Measurements from ENCODE around the gene RNF115. TPM values are rescaled to one million over a fixed set of nuclear protein-coding genes. Genes with fewer than 3 reads are reported as not detected.

Gene RNF115
- total RNA-seq, 1 experiment from 2014 or later, result 11.0 TPM

GRCh38 chr1:145796753-145797152 lies 27.1 kb downstream of the RNF115 start:
- Histone ChIP-seq H3K79me1 (ENCODE audit: insufficient read depth, low read depth, low read length, poor library complexity, severe bottlenecking) (no peaks in the 10 kb centered on the region), H2BK20ac (ENCODE audit: low read depth, low read length, poor library complexity, severe bottlenecking) (no peak overlapping the region), H4K5ac (ENCODE audit: insufficient read length, low read depth, low read length) (no peak overlapping the region), H3K9ac (ENCODE audit: extremely low read depth, insufficient read length, low read length) (no peak overlapping the region), H3K79me2 (ENCODE audit: insufficient read depth, low read length) (no peaks in the 10 kb centered on the region; the same call in 1 of the 2 replicates), H4K91ac (ENCODE audit: insufficient read length, low read depth, low read length) (no peak overlapping the region), H3K4me1 (ENCODE audit: insufficient read depth, low read length) (no peaks in the 10 kb centered on the region), H3K27me3 (ENCODE audit: insufficient read depth, low read length) (no peaks in the 10 kb centered on the region), H3K14ac (ENCODE audit: insufficient read depth, low read length) (no peak overlapping the region), H4K8ac (replicated peaks; ENCODE audit: insufficient read length, low read depth, low read length) (no peak overlapping the region), H2AK5ac (ENCODE audit: insufficient read length, low read length) (no peak overlapping the region), H3K56ac (ENCODE audit: insufficient read length, low read depth, low read length) (no peak overlapping the region), H3K23me2 (ENCODE audit: insufficient read length, low read depth, low read length, poor library complexity, severe bottlenecking) (no peaks in the 10 kb centered on the region), H2BK12ac (ENCODE audit: insufficient read length, low read depth, low read length) (no peak overlapping the region), H2BK120ac (ENCODE audit: low read depth, low read length, poor library complexity, severe bottlenecking) (no peak overlapping the region), H3K4me2 (ENCODE audit: insufficient read depth, insufficient read length, low read length) (no peak overlapping the region), H2BK15ac (ENCODE audit: low read depth, low read length) (no peak overlapping the region), H3K27ac (ENCODE audit: insufficient read length, low read depth, low read length) (no peak overlapping the region), H3K4ac (ENCODE audit: low read depth, low read length) (no peak overlapping the region), H2BK5ac (ENCODE audit: insufficient read length, low read length) (no peak overlapping the region), H3K23ac (ENCODE audit: insufficient read length, low read depth, low read length) (no peak overlapping the region), H3T11ph (ENCODE audit: low read length) (no peak overlapping the region), H3K18ac (ENCODE audit: insufficient read length, low read depth, low read length) (no peak overlapping the region), H3K9me3 (ENCODE audit: control insufficient read depth, low read depth, low read length) (peaks cover 10% of the 10 kb centered on the region), H2AFZ (ENCODE audit: low read length) (no peak overlapping the region), H4K20me1 (ENCODE audit: control insufficient read depth, insufficient read depth, insufficient read length) (no peaks in the 10 kb centered on the region)
- no peaks in the 10 kb centered on the region for H3K27me3 Mint-ChIP-seq (ENCODE audit: low read depth)
- DNase-seq, result no peak
- no CpG with 5 or more reads among the region's 1 CpG for WGBS (ENCODE audit: extremely low coverage, insufficient read length, low lambda C conversion rate)
- no peak for TF ChIP-seq CTCF (conservative IDR thresholded peaks at IDR 0.05)
- no peak overlapping the region for H3K4me3 Mint-ChIP-seq
- H3K36me3 Mint-ChIP-seq (ENCODE audit: insufficient read depth in 1 of 3, low read depth in 3 of 3), result peaks cover 17 to 39% (median 24%) of the 10 kb centered on the region in 3 experiments
- peaks cover 0 to 5% of the 10 kb centered on the region in 2 experiments; a peak in 2 of 4 replicates for H3K4me1 Mint-ChIP-seq
- peaks cover 16 to 24% of the 10 kb centered on the region in 2 experiments for H3K9me3 Mint-ChIP-seq
- H3K27ac Mint-ChIP-seq, result no peak overlapping the region
